Activated CD8-positive, alpha-beta memory T cell treated with anti-CD3 and anti-CD28 coated beads for 48 hours (primary cell): ENCODE results near the gene MAP2.

ENCODE experiments used
- DNase-seq, 3 experiments: peaks; one replicate each; pipeline ENCODE4 v3.0.0-alpha.2; 2020; ENCODE audit warnings: low read depth in 2 of 3, low spot score in 2 of 3

Gene MAP2, protein sequence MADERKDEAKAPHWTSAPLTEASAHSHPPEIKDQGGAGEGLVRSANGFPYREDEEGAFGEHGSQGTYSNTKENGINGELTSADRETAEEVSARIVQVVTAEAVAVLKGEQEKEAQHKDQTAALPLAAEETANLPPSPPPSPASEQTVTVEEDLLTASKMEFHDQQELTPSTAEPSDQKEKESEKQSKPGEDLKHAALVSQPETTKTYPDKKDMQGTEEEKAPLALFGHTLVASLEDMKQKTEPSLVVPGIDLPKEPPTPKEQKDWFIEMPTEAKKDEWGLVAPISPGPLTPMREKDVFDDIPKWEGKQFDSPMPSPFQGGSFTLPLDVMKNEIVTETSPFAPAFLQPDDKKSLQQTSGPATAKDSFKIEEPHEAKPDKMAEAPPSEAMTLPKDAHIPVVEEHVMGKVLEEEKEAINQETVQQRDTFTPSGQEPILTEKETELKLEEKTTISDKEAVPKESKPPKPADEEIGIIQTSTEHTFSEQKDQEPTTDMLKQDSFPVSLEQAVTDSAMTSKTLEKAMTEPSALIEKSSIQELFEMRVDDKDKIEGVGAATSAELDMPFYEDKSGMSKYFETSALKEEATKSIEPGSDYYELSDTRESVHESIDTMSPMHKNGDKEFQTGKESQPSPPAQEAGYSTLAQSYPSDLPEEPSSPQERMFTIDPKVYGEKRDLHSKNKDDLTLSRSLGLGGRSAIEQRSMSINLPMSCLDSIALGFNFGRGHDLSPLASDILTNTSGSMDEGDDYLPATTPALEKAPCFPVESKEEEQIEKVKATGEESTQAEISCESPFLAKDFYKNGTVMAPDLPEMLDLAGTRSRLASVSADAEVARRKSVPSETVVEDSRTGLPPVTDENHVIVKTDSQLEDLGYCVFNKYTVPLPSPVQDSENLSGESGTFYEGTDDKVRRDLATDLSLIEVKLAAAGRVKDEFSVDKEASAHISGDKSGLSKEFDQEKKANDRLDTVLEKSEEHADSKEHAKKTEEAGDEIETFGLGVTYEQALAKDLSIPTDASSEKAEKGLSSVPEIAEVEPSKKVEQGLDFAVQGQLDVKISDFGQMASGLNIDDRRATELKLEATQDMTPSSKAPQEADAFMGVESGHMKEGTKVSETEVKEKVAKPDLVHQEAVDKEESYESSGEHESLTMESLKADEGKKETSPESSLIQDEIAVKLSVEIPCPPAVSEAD (N-terminal part only)

DNA sequence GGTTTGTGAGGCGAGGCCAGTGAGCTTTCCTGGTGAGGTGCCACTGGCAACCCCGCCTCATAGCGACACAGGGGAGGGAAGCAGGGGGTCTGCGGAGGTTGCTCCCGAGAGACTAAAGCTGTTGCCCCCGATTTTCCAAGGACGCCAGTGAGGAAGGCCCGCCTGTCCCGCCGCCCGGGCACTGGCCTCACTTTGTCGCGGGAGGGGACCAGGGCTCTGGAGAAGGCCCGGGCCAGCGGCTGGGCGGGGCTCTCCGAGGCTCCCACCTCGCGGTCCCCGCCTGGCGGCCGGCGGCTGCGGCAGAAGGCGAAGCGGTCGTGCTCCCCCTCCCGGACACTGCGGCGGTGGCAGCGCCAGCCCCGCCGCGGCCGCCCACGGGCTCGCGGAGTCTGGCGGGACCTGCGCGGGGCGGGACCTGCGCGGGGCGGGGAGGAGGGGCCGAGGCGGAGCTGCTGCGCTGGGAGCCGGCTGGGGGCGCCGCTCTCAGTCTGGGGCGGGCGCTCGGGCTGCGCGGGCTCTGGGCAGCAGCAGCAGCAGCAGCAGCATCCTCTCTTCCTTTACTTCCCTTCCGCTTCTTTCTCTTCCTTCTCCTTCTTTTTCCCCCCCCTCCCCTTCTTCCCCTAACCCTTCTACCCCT lies at the start of gene MAP2:
MAP2 (plus strand) TSS at position 486 of the 637 bp plus-strand sequence. CDS start 229,124 bp downstream, outside the sequence.
- DNase-seq, result peak; percentile 11 to 41 (median 18)

DNA sequence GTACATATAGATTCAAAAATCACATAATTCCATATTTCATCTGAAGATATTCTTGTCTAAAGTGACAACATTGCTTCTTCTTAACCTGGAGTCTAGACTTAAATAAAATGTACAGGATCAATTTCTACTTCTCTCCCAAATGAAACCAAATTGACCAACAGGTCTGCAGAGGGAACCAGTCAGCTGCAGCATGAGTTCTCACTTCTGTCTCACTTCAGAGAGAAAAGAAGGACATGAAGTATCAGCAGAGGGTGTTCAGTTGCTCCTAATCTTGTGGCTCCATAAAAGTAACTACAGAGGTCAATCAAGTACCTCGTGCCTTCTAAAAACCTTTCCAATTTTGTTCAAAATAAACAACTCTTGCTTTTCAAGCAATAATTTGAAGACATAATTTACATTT lies 47.2 kb upstream of the MAP2 start:
- no peak for DNase-seq

DNA sequence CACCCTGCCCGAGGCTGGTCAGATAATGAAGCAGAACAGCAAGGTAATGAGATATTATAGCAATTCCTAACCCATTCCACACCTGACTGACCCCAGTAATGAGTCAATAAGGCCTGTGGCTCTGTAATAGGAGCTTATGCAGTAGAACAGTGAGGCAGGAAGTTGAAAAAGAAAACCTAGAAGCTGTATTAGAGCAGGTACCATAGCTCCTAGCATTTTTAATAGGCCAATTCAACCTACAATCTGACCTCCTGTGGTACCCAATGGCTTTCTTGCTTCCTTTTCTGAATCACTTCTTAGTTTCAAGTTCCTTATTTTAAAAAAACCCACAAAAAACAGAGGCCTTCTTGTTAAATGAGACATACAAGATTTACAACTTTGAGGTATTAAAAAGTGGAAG lies 43.6 kb upstream of the MAP2 start:
- DNase-seq, result no peak

DNA sequence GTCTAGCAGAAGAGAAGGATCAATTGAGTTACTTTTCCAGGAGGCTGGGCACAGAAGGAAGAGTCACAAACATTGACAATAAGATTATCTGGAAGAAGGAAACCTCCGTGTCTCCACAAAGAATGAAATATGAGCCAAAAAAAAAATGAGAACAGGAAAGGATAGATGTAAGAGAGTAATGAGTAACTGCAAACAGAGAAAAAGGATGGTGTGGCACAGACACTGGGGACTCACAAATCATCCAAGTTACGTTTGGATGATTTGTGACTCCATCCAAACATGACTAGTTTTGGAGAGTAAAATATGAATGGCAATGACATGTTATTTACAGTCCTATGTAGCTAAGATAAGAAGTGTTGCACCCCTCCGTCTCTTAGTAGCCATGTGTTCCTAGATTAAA lies 42.8 kb upstream of the MAP2 start:
- no peak for DNase-seq

DNA sequence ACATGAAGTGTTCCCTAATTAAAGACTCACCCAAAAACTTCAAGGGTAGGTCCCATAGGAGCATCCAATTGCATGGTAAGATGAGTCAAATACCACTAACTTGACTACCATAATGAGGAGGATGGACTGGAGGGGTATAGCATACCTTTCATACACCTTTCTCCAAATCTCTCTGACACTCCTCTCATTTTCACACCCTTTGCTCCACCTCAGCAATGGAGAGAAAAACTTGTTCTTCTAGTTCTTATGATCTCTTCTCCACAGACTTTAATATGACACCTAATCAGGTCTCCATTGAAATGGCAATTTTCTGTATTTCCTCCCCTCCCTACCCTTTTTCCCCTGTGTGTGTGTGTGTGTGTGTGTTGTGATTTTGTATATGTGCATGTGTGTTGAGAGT lies 41.1 kb upstream of the MAP2 start:
- DNase-seq, result no peak

DNA sequence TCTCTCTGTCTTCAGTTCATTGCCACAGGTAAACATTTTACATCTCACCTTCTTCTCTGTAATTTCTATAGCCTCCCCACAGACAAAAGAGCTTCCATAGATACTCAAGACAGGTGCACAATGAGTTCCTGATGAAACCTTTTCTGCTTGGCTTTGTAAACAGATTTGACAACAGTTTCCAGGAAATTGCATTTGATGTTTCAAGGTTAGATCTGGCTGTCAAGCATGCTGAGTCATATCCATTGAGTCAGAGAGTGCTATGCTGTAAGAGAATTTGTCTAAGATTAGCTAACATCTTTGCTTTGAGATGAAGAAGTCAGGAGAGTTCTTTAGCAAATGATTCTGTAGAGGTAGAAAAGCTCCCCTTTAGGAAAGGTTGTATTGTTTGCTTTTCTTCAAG lies 40.6 kb upstream of the MAP2 start:
- DNase-seq, result no peak

DNA sequence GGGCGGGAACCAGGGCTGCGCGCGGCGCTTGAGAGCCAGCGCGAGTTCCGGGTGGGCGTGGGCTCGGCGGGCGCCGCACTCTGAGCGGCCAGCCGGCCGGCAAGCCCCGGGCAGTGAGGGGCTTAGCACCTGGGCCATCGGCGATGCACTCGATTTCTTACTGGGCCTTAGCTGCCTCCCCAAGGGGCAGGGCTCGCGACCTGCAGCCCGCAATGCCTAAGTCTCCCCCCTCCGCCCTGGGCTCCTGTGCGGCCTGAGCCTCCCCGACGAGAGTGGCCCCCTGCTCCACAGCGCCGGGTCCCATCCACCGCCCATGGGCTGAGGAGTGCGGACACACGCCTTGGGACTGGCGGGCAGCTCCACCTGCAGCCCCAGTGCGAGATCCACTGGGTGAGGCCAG lies 36.5 kb upstream of the MAP2 start:
- DNase-seq, result no peak

DNA sequence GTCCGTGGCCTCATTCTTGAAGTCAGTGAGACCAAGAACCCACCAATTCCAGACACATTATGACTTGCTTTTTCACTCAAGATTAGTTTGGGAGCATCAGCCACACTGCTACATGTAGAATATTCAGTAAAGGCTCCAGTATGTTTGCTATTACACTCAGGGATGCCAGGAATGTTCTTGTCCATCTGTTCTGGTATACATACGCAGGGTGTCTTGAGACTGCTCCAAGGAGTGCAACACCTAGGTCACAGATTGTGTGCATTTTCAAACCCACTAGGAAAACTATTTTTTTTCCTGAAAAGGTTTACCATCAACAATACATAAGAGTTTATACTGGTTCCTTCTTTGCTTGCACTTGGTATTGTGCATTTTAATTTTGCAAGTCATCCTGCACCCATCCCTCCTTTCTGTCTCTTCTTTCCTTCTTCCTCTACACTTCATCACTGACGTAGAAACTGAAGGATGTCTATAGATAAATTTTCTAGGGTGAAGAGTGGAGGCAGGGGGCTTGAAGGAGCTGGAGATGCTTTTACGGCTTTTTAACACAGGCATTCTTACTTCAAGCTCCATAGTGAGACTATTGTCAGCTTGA lies 35.3 kb upstream of the MAP2 start:
- DNase-seq, result no peak

DNA sequence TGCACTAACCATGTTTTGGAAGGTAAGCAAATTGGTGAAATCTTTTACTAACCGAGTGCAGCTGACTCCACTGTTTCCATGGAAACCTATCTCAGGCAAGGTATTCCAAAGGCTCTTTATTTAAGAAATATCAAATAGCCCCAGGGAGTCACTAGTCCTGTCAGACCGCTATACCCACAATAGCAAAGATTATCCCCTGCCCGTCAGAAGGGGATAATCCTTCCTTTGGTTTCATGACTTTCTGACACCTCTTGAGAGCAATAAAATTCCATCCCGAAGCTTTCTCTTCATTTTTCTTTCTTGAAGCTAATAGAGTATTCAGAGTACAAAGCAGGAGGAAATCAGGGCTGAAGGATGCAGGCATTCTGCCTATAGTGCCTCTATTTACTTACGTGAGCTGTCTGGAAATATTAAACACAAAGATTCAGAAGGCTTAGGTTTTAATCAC lies 34.7 kb upstream of the MAP2 start:
- no peak for DNase-seq

DNA sequence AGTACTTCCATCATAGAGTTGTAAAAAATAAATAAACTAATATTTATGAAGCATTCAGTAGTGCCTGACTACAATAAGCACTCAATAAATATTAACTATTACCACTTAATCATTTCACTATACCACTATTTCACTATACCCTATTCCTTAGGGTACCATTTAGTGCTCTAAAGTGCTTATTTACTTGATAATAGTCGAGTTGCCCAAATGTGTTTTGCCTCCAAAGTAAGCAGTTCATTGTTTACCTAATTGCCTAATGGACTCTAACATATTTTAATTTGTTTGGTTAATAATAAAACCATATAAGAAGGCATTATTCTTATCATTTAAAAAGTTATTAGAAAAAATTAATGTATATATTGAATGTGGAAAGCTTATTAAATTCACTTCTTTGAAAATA lies 33.0 kb upstream of the MAP2 start:
- DNase-seq, result no peak

DNA sequence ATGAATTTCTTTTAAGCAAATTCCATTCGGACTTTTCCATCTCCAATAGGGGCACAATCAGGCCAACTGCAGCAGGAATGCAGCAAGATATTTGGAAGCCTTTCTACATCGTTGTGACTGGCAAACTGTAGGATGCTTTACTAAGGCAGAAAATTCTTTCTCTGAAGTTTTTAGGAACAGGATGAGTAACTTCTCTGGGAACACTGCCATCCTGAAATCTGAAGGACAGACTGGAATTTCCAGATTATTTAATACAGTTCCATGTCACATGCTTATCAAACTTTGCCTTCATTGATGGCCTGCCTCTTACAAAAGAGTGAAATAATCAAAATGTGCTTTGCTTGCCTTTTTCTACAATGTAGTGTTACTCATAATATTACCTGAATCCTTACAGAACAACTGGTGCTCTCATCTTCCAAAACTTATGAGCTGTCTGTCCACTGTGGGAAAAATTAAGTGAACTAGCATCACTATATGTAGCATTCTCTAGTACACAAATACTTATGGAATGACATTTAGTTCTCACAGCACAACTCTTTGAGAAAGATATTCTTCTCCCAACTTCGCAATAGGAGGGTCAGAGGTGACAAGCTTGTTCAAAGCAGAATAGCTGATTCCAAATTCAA lies 32.0 kb upstream of the MAP2 start:
- no peak for DNase-seq

DNA sequence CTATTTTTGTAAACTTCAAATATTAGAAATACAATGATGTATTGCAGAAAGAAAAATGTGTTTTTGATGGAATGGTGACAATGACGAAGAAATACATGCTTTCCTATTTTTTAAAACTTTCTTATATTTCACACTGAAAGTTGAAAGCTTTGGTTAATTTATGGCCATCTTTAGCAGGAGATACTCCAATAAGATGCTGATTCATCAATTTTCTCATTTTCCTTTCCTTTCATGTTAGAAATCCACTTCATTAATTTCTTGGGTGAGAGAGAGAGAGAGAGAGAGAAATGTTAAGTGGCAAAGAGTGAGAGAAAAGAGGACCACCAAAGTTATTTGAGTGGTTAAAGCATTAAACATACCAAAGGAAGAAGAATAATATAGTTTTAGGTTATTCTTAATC lies 28.6 kb upstream of the MAP2 start:
- DNase-seq, result no peak

DNA sequence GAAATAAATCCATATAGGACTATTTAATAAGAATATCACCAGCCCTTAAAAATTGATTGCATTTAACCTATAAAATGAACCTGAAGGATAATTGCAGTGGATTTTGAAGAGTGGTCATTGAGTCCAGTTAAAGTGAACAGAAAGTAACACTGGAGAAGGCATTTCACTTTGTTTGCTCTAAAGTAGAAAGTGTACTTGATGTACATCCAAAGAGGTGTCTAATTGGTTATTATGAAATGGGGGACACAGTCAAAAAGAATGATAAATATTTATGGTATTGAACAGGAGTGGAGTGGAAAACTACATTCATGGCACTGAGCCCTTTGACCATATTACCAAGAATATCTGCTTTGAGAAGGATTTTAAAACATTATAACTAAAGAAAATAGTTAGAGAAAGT lies 28.2 kb upstream of the MAP2 start:
- no peak for DNase-seq

DNA sequence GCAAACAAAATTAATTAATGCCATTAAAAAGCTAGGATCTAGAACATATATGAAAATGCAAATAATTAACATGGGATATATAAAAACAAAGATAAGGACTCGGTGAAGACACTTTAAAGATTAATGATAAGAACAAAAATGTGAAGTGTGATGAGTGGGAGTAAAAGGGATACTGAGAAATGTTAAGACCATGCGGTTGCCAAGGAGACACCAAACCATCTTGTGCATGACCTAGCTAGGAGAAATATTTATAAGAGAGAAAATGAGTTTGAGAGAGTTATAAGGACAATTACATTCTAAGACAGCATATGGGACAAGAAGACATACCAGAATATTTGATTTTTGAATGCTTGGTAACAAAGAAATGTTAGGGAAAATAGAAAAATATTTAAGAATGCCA lies 25.4 kb upstream of the MAP2 start:
- DNase-seq, result no peak

DNA sequence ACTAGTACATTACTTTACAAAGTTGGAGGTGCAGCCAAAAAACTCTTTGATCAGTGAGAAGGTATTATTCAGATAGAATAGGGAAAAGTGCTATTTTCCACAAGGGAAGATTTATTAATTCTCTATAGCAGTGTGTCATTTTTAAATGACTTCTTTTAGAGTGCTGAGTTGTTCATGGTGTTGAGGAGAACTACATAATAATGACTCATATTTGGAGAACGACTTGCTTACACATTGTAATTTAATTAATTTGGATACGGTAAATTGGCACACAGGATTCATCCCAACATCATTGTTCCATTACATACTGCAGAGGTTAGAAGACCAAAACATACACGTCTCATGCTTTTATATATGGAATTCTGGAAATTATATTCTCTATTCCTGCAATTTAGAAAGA lies 22.1 kb upstream of the MAP2 start:
- DNase-seq, result no peak

DNA sequence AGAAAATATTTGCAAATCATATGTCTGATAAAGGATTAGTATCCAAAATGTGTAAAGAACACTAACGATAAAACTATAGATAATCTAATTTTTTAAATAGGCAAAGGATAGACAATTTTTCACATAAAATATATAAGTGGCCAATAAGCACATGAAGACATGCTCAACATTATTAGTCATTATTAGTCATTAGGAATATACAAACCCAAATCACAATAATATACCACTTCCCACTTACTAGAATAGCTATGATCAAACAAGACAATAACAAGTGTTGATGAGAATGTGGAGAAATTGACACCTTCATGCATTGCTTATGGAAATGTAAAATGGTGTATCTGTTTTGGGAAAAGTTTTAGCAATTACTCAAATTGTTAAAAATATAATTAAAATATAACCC lies 12.6 kb upstream of the MAP2 start:
- no peak for DNase-seq

DNA sequence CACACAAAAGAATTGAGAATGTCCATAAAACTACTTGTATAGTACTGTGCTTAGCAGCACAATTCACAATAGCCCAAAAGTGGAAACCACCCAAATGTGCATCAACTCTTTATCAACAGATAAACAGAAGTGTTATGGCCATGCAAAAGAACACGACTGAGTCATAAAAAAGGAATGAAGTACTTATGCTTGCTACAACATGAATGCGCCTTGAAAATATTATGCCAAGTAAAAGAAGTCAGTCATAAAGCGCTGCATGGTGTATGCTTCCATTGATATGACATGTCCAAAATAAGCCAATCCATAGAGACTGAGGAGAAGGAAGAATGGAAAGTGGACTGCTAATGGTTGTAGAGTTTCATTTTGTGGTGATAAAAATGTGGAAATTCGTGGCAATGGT lies 12.1 kb upstream of the MAP2 start:
- DNase-seq, result no peak

DNA sequence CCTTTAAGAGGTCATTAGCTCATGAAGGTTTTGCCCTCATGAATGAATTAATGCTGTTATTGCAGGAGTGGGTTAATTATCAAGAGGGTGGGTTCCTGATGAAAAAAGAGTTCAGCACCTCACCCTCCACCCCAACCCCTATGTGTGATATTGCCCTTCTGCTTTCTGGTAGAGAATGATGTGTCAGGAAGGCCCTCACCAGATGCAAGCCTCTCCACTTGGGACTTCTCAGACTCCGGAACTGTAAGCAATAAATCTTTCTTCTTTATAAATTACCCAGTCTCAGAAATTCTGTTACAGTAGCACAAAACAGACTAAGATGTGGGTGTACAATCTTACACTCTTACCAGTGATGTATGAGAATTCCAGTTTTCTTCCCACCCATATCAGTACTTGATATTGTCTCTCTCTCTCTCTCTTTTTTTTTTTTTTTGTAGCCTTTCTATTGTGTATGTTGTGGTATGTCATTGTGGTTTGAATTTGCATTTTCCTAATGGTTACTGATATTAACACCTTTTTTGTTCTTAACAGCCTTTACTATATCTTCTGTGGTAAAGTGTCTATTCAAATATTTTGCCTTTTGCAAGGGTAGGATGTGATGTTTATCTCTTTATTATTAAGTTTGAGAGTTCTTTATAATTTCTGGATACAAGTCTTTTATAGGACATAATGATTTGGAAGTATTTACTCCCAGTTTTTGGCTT lies 10.4 kb upstream of the MAP2 start:
- no peak for DNase-seq

DNA sequence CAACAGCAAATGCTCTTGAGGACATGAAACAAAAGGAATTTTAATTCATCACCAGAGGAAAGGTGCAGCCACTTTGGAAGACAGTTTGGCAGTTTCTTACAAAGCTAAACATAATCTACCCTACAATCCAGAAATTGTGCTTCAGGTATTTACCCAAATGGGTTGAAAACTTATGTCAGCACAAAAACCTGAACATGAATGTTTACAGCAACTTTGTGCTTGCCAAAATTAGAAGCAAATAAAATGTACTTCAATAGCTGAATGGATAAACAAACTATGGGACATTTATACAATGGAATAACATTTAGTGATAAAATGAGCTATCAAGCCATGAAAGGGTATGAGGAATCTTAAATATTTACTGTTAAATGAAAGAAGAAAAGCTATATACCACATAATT lies 6.9 kb upstream of the MAP2 start:
- no peak for DNase-seq
